ENCODE data around the gene SLC1A7. TPM values are rescaled to one million over a fixed set of nuclear protein-coding genes. Genes with fewer than 3 reads are reported as not detected.

Gene SLC1A7
- total RNA-seq, 1 experiment from 2014 or later, result 0.31 TPM

- Histone ChIP-seq H3K27me3 (ENCODE audit: control insufficient read depth, insufficient read depth, low read length) (no peaks in the 10 kb centered on the region), H3K36me3 (ENCODE audit: control insufficient read depth, insufficient read depth, low read length) (no peaks in the 10 kb centered on the region), H3K4me3 (ENCODE audit: low read depth in 2 of 2, low read length in 2 of 2) (no peak overlapping the region), H3K27ac (ENCODE audit: low read length) (no peak overlapping the region), H3K9me3 (ENCODE audit: control insufficient read depth, insufficient read depth, low read depth, low read length) (no peaks in the 10 kb centered on the region), H3K4me1 (ENCODE audit: control insufficient read depth, insufficient read depth, low read length) (no peaks in the 10 kb centered on the region; the same call in 1 of the 2 replicates)
- DNase-seq (ENCODE audit: low read depth, low spot score), result no peak
- POLR2A ChIA-PET, result no interaction called here
- no TSS peak for BruUV-seq (replicated peaks)
- in situ Hi-C loops (cut with HindIII; ENCODE audit: low pct_unique_long_range_greater_than_20kb, low sequenced_read_pairs), result no loop called here
- no peak for ATAC-seq
- CTCF ChIA-PET, result interaction anchor here (0.6 kb wide), 1 partner anchor 21 kb away, joined by 4 read pairs; no protein-coding TSS in a partner anchor
- intact Hi-C loops (cut with micrococcal nuclease; ENCODE audit: unreplicated experiment), result no loop called here
- TF ChIP-seq SIN3A (IDR thresholded peaks at IDR 0.05; ENCODE audit: borderline replicate concordance, insufficient read depth, low read depth, low read length), result no peak
- no peak for TF ChIP-seq CTCF (IDR thresholded peaks at IDR 0.05)
- TF ChIP-seq POLR2AphosphoS5 (IDR thresholded peaks at IDR 0.05; ENCODE audit: low read depth, low read length), result no peak
- no peak for TF ChIP-seq TCF7L2 (IDR thresholded peaks at IDR 0.05; ENCODE audit: low read depth, low read length)
Measured at GRCh38 chr1:53127546-53127945, 14.9 kb downstream of the SLC1A7 start.

- CTCF ChIA-PET, result no interaction called here
Measured at GRCh38 chr1:53126495-53126894, 15.9 kb downstream of the SLC1A7 start.

GRCh38 chr1:53125623-53126360, 16.6 kb downstream of the SLC1A7 start:
- ATAC-seq (no peak), DNase-seq (ENCODE audit: low read depth, low spot score) (no peak)
- no peak for TF ChIP-seq CTCF (IDR thresholded peaks at IDR 0.05)
- TF ChIP-seq TCF7L2 (IDR thresholded peaks at IDR 0.05; ENCODE audit: low read depth, low read length), result no peak
- no peak for TF ChIP-seq SIN3A (IDR thresholded peaks at IDR 0.05; ENCODE audit: borderline replicate concordance, insufficient read depth, low read depth, low read length)
- TF ChIP-seq POLR2AphosphoS5 (IDR thresholded peaks at IDR 0.05; ENCODE audit: low read depth, low read length), result no peak
- no peak for TF ChIP-seq REST (IDR thresholded peaks at IDR 0.05; ENCODE audit: insufficient read depth in 1 of 2, low read depth in 2 of 2, low read length in 1 of 2)
- no peaks in the 10 kb centered on the region for H3K36me3 ChIP-seq (ENCODE audit: control insufficient read depth, insufficient read depth, low read length)
- ChIA-PET POLR2A (no interaction called here), CTCF (interaction anchor here (0.7 kb wide), 1 partner anchor 55 kb away, joined by 3 read pairs; no protein-coding TSS in a partner anchor)
- H3K9me3 ChIP-seq (ENCODE audit: control insufficient read depth, insufficient read depth, low read depth, low read length), result no peaks in the 10 kb centered on the region
- no peak overlapping the region for H3K27ac ChIP-seq (ENCODE audit: low read length)
- no TSS peak for BruUV-seq (replicated peaks)
- H3K4me3 ChIP-seq (ENCODE audit: low read depth in 2 of 2, low read length in 2 of 2), result no peak overlapping the region
- peaks cover 5% of the 10 kb centered on the region for H3K4me1 ChIP-seq (ENCODE audit: control insufficient read depth, insufficient read depth, low read length)
- in situ Hi-C loops (cut with HindIII; ENCODE audit: low pct_unique_long_range_greater_than_20kb, low sequenced_read_pairs) (no loop called here), intact Hi-C loops (cut with micrococcal nuclease; ENCODE audit: unreplicated experiment) (no loop called here)
- H3K27me3 ChIP-seq (ENCODE audit: control insufficient read depth, insufficient read depth, low read length), result no peaks in the 10 kb centered on the region

More at GRCh38 chr1:53126495-53126894, 15.9 kb downstream of the SLC1A7 start:
- POLR2A ChIA-PET, result no interaction called here
- in situ Hi-C loops (cut with HindIII; ENCODE audit: low pct_unique_long_range_greater_than_20kb, low sequenced_read_pairs), result no loop called here
- H3K27ac ChIP-seq (ENCODE audit: low read length), result no peak overlapping the region
- BruUV-seq (replicated peaks), result no TSS peak
- H3K4me1 ChIP-seq (ENCODE audit: control insufficient read depth, insufficient read depth, low read length), result no peaks in the 10 kb centered on the region; the same call in 1 of the 2 replicates
- TF ChIP-seq TCF7L2 (IDR thresholded peaks at IDR 0.05; ENCODE audit: low read depth, low read length) (no peak), POLR2AphosphoS5 (IDR thresholded peaks at IDR 0.05; ENCODE audit: low read depth, low read length) (no peak), SIN3A (IDR thresholded peaks at IDR 0.05; ENCODE audit: borderline replicate concordance, insufficient read depth, low read depth, low read length) (no peak)
- no peak for DNase-seq (ENCODE audit: low read depth, low spot score)
- intact Hi-C loops (cut with micrococcal nuclease; ENCODE audit: unreplicated experiment), result no loop called here
- ATAC-seq, result no peak
- H3K4me3 ChIP-seq (ENCODE audit: low read depth in 2 of 2, low read length in 2 of 2), result no peak overlapping the region
- no peaks in the 10 kb centered on the region for H3K9me3 ChIP-seq (ENCODE audit: control insufficient read depth, insufficient read depth, low read depth, low read length)
- H3K27me3 ChIP-seq (ENCODE audit: control insufficient read depth, insufficient read depth, low read length), result no peaks in the 10 kb centered on the region
- no peaks in the 10 kb centered on the region for H3K36me3 ChIP-seq (ENCODE audit: control insufficient read depth, insufficient read depth, low read length)
